Mucosa of stomach (tissue), 1 donor: ENCODE results near the gene RNLS.
"Not testable (repeated sequence)": the region's sequence is repeated elsewhere in the genome, so short reads cannot be mapped to it uniquely, and the experiment has no call there.

ENCODE experiments used
- H3K27me3 ChIP-seq: one replicate; pipeline ENCODE4 v1.7.0; 2013; ENCODE audit warnings: mild to moderate bottlenecking, low read length; ENCODE audit not compliant: control insufficient read depth, insufficient read depth
- H3K36me3 ChIP-seq: one replicate; pipeline ENCODE4 v1.7.0; 2013; ENCODE audit warnings: low read length; ENCODE audit not compliant: control insufficient read depth, insufficient read depth
- H3K4me1 ChIP-seq: one replicate; pipeline ENCODE4 v1.7.0; 2013; ENCODE audit warnings: mild to moderate bottlenecking, low read length; ENCODE audit not compliant: control insufficient read depth, insufficient read depth
- H3K4me3 ChIP-seq: one replicate; pipeline ENCODE4 v1.7.0; 2013; ENCODE audit warnings: low read length
- H3K9ac ChIP-seq: one replicate; pipeline ENCODE4 v1.7.0; 2013; ENCODE audit warnings: mild to moderate bottlenecking, low read length, moderate library complexity
- H3K9me3 ChIP-seq: one replicate; pipeline ENCODE4 v1.7.0; 2013; ENCODE audit warnings: mild to moderate bottlenecking, low read length, moderate library complexity; ENCODE audit not compliant: control insufficient read depth
- donor health status: Pancreatic carcinoma.

RNLS gene

GRCh38 chr10:88366772-88367171 lies 216.3 kb downstream of the RNLS start:
- Histone ChIP-seq H3K27me3 (no peaks in the 10 kb centered on the region), H3K36me3 (no peaks in the 10 kb centered on the region), H3K9me3 (no peaks in the 10 kb centered on the region), H3K4me3 (no peak overlapping the region), H3K4me1 (no peaks in the 10 kb centered on the region), H3K9ac (no peak overlapping the region)

DNA sequence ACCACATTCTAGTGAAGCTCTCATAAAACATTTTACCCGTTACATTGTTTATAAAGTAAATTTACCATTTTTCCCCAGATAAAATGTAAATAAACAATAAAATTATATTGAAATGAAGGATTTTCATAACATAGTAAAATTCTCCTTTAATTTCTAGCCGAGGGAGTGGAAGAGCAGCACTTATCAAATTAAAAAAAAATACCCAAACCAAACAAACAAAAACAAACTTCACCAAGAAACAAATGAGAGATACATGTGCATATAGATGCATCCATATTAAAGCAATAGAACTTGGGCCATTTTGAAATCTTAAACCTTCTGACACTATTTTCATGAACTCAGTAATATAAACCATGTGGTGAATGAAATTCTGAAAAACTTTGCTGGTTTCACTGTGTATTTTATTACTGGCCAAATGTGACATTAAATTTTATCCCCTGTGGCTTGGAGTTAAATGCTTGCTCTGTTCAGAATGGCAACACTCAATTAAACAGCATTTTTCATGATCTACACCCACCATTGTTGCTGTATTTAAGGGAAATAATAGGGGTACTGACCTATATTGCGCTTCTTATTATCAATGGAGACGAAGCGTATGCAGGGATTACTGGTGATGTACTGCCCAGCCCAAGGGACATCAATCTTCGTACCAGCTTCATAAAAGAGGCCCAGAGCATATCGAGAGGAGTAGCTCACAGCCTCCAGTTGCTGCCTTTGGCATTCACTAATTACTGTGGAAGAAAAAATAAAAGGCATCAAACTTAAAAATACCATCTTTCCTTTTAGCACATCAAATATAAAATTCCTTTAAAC lies 220.9 kb downstream of the RNLS start:
- H3K4me3 ChIP-seq = no peak overlapping the region
- no peaks in the 10 kb centered on the region for H3K4me1 ChIP-seq
- H3K27me3 ChIP-seq = no peaks in the 10 kb centered on the region
- no peak overlapping the region for H3K9ac ChIP-seq
- no peaks in the 10 kb centered on the region for H3K9me3 ChIP-seq
- H3K36me3 ChIP-seq = no peaks in the 10 kb centered on the region

DNA sequence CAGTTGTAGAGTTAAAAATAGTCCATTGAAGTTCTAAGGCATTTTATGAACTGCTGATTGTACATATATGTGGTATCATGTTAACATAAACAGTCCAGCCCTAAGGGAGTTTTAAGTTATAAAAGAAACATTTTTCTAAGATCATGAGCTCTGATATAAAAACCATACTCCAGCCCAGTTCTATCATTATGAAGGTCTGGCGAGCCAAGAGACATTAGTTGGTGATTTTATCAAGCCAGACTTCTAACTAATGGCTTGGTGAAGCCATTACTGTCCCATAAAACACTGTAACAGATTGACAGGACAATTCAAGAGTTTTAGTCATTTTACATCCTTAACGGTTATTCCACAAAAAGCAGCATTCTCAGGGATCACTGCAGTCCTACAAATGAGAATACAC lies 221.6 kb downstream of the RNLS start:
- H3K4me3 ChIP-seq = no peak overlapping the region
- no peaks in the 10 kb centered on the region for H3K4me1 ChIP-seq
- no peaks in the 10 kb centered on the region for H3K36me3 ChIP-seq
- no peak overlapping the region for H3K9ac ChIP-seq
- H3K9me3 ChIP-seq = no peaks in the 10 kb centered on the region
- H3K27me3 ChIP-seq = no peaks in the 10 kb centered on the region

DNA sequence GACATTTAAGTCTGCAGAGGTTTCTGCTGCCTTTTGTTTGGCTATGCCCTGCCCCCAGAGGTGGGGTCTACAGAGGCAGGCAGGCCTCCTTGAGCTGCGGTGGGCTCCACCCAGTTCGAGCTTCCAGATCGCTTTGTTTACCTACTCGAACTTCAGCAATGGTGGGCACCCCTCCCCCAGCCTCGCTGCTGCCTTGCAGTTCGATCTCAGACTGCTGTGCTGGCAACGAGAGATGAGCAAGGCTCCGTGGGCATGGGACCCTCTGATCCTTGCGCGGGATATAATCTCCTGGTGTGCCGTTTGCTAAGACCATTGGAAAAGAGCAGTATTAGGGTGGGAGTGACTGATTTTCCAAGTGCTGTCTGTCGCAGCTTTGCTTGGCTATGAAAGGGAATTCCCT lies 227.4 kb downstream of the RNLS start:
- H3K4me1 ChIP-seq, H3K9ac ChIP-seq, H3K4me3 ChIP-seq, H3K36me3 ChIP-seq, H3K27me3 ChIP-seq, H3K9me3 ChIP-seq: not testable (repeated sequence)

DNA sequence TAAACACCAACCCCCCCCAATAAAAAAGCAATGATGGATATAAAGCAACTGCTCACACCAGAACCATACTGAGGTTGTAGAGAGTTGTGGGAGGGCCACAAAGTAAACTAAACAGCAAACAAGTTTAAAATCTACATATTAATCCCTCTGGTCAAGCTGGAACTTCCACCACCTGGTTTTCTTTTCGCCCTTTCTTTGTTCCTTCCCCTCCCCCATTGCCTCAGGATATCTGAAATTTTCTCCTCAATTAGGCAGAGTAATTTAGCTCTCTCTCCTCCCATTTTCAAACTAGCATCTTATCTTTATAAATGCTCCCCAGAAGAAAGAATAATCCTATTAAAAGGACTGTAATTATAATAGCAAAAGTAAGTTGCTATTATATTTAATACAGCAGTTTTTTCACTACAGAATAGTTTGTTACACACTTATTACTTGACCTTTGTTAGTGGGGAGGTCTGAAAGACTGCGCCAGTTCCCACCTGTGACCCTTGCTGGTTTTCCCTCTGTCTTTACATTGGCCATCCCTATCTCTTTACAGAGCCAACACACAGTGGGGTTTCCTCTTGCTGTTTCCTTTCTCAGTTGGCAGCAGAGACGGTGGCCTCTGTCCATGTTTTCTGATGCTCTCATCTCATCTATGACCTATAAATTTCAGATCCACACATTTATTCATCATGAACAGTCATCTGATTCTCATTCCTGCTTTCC lies 235.4 kb downstream of the RNLS start:
- no peak overlapping the region for H3K9ac ChIP-seq
- no peaks in the 10 kb centered on the region for H3K27me3 ChIP-seq
- no peak overlapping the region for H3K4me3 ChIP-seq
- no peaks in the 10 kb centered on the region for H3K4me1 ChIP-seq
- no peaks in the 10 kb centered on the region for H3K36me3 ChIP-seq
- no peaks in the 10 kb centered on the region for H3K9me3 ChIP-seq

GRCh38 chr10:88347022-88347421 lies 236.1 kb downstream of the RNLS start:
- no peaks in the 10 kb centered on the region for H3K27me3 ChIP-seq
- no peaks in the 10 kb centered on the region for H3K9me3 ChIP-seq
- H3K4me3 ChIP-seq = no peak overlapping the region
- no peaks in the 10 kb centered on the region for H3K36me3 ChIP-seq
- H3K4me1 ChIP-seq = no peaks in the 10 kb centered on the region
- H3K9ac ChIP-seq = no peak overlapping the region

DNA sequence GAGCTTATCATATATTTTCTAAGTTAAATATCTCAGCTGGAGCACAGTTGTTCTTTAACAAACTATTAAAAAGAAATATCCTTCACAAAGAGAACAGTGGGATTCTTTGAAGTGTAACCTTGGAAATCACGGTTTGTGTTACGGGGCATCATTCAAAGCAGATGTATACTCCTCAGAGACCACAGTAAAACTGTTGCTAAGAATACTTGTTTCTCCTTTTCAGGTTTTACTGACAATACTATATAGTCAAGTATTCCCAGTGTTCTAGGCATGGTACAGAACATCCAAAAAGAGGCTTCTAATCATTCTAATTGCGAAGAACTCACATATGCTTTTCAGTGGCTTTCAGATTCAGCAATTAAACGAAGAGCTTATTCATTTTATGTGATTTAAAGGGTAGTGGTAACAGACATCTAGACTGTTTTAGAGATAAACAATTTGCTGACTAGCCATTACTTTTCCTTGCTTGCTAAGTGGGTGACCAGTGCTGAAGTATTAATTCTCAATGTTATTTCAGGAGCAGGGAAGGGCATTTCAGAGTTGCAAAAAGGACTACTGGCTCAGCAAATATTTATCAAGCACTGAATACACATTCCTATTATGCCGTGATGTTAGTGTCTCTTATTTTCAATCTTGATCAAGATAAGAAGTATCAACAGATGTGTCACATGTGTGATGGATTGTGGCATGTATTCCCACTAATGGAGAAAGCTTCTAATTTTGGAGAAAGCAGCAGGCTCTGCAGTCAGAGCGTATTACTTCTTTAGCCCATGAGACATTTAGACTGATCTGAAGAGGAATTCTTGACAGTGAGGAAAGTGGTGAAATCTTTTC lies 236.8 kb downstream of the RNLS start:
- Histone ChIP-seq H3K4me3 (no peak overlapping the region), H3K36me3 (no peaks in the 10 kb centered on the region), H3K27me3 (no peaks in the 10 kb centered on the region), H3K9ac (no peak overlapping the region), H3K4me1 (no peaks in the 10 kb centered on the region), H3K9me3 (no peaks in the 10 kb centered on the region)

DNA sequence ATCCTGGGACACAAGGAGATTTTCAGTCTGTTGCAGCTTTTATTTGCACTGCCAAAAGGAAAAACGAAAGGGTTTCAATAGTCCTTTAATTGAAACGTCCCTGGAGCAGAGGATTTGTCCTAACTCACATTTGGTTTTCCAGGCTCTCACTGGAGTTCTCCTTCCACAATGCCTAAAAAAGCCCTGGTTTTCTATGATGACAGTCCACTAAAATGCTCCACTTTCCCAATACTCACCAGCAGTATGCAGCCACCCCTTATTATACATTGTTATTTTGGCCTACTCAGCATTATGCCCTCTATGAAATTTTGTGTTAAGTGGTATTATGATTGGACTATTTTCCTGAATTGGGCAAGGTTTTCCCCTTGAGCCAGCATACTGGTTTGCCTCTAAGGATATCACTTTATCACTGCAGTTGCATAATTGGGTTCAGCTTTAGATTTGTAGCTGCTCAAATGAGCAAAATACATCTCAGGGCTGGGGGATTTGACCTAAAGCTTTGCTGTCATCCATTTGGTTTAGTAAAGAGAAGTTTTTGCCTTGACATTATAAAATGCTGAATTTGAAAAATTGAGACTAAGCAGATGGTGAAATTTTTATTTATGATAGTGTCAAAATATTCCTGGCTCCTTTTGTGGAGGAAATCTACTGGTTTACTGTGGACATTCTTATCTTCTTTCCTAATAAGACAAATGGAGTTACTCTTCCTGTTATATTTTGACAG lies 239.2 kb downstream of the RNLS start:
- Histone ChIP-seq H3K36me3 (no peaks in the 10 kb centered on the region), H3K4me3 (no peak overlapping the region), H3K9ac (no peak overlapping the region), H3K27me3 (no peaks in the 10 kb centered on the region), H3K9me3 (no peaks in the 10 kb centered on the region), H3K4me1 (no peaks in the 10 kb centered on the region)

- Histone ChIP-seq H3K27me3 (no peaks in the 10 kb centered on the region), H3K4me1 (no peaks in the 10 kb centered on the region), H3K9ac (no peak overlapping the region), H3K36me3 (no peaks in the 10 kb centered on the region), H3K9me3 (no peaks in the 10 kb centered on the region), H3K4me3 (no peak overlapping the region)
These were observed 240.3 kb downstream of the RNLS start for GRCh38 chr10:88342733-88343310.

DNA sequence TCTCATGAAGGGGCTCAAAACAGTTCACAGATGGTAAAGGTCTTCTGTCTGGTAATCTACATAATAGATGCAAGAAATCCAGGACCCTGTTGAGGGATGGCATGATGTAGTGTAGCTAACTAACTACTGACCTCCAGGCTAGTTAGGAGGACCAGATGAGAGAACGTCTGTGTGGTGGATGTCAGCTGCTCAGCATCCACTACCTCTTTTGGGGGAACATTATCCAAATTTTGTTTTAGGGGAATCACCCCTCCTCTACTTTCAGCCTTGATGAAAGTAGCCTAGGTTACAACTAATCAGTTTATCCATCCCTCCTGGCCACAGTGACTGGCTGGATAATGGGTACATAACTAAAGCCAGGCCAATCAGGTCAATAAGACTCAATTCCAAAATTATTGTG lies 246.0 kb downstream of the RNLS start:
- H3K36me3 ChIP-seq = no peaks in the 10 kb centered on the region
- H3K9ac ChIP-seq = no peak overlapping the region
- no peaks in the 10 kb centered on the region for H3K27me3 ChIP-seq
- no peaks in the 10 kb centered on the region for H3K9me3 ChIP-seq
- no peaks in the 10 kb centered on the region for H3K4me1 ChIP-seq
- H3K4me3 ChIP-seq = no peak overlapping the region

- no peaks in the 10 kb centered on the region for H3K36me3 ChIP-seq
These were observed 246.8 kb downstream of the RNLS start for GRCh38 chr10:88336334-88336733.

More at GRCh38 chr10:88336334-88336733, 246.8 kb downstream of the RNLS start:
- no peaks in the 10 kb centered on the region for H3K4me1 ChIP-seq
- H3K9me3 ChIP-seq = no peaks in the 10 kb centered on the region
- H3K9ac ChIP-seq = no peak overlapping the region
- H3K4me3 ChIP-seq = no peak overlapping the region
- H3K27me3 ChIP-seq = no peaks in the 10 kb centered on the region
